Measurements from ENCODE around the gene NEDD4L.

The NEDD4L gene

GRCh38 chr18:58217052-58217451 is 173.0 kb downstream of the NEDD4L start:
- DNase-seq: no peak

- DNase-seq: no peak
These were observed 174.1 kb downstream of the NEDD4L start for GRCh38 chr18:58218117-58218516.

DNA sequence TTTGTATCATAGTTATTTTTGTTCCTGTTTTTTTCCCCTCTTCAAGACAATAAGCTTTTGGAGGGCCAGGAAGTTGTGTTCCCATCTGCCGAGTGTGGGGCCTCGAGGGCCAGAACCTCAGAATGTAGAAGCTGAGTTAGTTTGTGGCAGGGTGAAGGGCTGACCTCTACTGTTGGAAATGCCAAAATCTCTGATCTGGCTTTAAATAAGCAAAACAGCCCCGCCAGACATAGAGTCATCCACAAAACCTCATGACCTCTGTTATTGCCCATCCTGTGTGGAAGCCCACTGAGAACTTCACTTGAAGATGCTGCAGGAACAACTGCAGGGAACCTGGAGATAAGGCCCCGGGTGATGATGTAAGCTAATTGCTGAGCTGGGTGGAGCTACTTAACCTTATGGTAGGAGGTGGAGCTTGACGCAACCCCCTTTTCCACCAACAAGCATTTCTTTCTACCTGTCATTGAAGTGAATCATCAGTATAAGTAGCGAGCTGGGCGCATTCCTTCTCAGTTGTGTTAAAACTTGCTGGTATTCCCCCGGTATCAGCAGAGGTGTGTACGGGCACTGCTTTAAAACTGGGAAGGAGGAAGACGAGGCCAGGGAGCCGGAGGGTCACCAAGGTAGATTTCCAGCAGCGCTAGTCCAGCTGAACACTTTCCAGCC is 177.2 kb downstream of the NEDD4L start:
- DNase-seq: no peak

DNA sequence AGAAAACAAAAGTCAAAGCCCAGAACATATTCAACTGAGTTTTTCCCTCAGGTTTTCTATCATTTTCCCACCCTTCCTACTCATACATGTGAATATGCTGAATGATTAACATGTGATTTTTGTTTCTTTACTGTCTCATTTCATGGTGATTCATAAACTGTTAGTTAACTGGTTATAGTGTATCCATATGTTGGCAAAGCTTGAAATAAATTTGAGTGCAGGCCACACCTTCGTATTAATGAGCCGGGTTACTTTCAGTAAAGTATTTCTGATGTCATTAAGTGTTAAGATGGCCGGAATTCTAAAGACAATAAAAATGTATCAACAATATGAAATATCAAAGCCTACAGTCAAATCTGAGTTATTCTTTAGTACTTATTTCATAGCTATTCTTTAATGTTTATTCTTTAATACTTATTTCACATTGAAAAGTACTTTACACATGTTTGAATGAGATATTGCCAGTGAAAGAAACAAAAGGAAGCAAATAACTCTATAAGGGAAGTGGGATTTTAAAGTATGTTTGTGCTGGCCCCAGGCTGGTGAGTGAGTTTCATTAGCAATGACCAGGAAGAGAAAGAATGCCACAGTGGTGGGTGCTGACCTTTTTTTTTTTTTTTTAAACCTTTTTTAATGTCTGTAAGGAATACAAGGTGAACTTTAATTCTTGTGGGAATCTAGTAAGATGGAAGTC is 178.6 kb downstream of the NEDD4L start:
- no peak for DNase-seq

DNA sequence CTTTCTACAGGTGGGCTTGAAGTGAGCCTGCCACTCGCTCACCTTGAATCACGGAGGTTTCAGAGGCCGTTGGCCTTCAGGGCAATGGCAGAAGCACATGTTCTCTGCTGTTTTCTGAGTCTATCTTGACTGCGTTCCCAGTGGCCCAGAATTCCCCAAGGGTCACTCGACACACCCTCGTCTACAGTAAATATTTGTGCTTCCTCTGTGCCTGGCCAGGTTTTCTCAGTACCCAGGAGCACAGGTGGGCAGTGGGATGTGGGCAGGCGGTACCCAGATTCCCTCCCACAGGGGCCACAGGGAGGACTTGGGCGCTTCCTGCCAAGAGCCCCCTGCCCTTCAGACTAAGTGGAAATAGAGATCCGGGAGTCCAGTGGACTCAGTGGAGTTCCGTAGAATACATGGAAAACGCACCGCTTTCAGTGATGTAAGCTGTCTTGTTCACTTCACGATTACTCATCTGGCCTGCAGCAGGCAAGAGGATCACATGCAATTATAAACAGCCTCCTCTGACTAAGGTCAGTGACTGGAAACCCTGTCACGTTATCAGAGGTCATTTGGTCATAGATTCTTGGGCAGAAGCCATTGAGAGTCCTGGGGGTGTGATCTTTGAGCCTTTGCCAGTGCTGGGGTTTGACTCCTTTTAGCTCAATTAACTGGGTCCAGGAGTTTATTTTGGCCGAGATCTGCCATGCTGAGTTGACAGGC is 179.8 kb downstream of the NEDD4L start:
- DNase-seq: no peak

GRCh38 chr18:58224425-58224750 is 180.4 kb downstream of the NEDD4L start:
- DNase-seq: no peak

GRCh38 chr18:58225101-58225500 is 181.1 kb downstream of the NEDD4L start:
- DNase-seq: no peak

- DNase-seq: no peak
These were observed 182.4 kb downstream of the NEDD4L start for GRCh38 chr18:58226429-58226828.

GRCh38 chr18:58227361-58227930 is 183.4 kb downstream of the NEDD4L start:
- DNase-seq: no peak

- no peak for DNase-seq
These were observed 184.2 kb downstream of the NEDD4L start for GRCh38 chr18:58228176-58228575.

DNA sequence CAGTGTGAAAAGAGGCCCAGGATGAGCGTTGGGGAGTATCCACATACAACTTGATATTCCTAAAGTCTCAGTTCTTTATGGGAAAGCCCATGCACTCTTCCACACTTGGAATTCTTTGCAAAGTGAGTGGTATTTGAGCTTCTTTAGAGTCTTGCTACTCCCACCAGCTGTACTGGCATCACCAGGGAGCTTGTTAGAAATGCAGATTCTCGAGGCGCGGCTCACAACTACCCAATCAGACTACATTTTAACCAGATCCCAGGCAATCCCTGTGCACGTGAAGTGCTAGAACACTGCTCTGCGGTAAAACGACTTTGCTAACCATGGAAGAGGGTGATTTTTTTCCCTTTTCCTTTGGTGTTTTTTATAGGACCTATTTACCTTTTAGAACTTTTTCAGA is 184.7 kb downstream of the NEDD4L start:
- no peak for DNase-seq

DNA sequence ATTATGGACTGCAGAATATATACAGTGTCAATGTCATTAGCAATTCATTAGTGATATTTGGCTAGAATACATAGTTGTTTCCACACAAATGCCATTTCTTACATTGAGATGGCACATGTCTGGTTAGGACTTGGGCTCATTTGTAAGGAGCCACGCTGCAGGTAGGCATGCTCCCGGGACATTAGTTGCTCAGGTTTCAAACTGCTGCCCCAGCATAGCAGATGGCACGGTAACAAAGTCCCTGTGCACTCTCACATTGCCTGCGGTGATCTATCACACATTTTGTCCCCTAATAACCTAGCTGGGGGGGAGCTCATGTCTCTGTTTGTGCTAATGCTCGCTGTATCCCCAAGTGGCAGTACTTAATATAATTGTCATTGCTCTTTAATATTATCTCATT is 185.1 kb downstream of the NEDD4L start:
- DNase-seq: no peak

- no peak for DNase-seq
These were observed 186.6 kb downstream of the NEDD4L start for GRCh38 chr18:58230438-58231179.

- DNase-seq: no peak
These were observed 187.9 kb downstream of the NEDD4L start for GRCh38 chr18:58231930-58232329.

- no peak for DNase-seq
These were observed 188.6 kb downstream of the NEDD4L start for GRCh38 chr18:58232668-58233067.

GRCh38 chr18:58234359-58234741 is 190.3 kb downstream of the NEDD4L start:
- no peak for DNase-seq

GRCh38 chr18:58235001-58235436 is 191.0 kb downstream of the NEDD4L start:
- DNase-seq: no peak

- no peak for DNase-seq
These were observed 195.9 kb downstream of the NEDD4L start for GRCh38 chr18:58239879-58240278.

DNA sequence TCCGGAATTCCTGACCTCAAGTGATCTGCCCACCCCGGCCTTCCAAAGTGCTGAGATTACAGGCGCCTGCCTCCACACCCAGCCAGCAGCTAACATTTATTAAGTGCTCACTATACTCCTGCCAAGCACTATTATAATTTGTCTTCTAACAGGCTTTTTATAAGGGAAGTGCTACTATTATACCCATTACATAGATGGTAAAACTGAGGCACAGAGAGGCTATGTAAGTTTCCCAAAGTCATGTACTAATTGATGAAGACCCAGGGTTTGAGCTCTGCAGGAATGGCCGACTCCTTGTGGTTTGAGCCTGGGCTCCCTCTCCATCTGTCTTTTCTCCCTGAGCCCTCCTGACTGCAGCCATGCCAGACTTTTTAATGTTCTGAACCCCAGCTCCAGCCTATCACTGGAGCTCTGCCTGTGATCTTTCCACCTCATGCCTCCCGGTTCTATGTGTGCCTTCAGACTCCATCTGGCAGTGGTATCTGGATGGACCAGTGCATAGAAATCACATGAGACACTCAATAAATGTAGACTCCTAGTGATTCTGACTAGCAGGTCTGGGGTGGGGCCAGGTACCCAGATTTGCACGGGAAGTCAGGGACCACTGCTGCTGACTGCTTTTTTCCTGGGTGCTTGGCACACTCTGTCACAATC is 197.1 kb downstream of the NEDD4L start:
- DNase-seq: no peak

DNA sequence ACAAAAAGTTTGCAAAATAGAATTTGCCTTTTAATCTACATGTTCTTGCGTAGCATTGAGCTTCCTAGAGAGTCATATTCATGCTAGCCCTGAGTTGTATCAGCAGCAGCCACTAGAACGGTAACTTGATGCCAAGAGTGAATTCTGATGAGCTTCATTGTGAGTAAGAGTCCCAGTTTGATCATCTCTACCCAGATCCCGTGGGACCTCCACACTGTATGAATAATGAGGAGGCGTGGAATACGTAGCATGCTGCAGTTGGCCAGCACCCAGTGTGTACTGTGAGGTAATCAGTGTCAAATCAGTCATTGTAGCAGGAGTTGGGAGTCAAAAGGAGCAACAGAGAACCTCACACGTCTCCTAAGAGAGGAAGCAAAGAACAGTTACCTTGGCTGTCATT is 197.9 kb downstream of the NEDD4L start:
- no peak for DNase-seq

- DNase-seq: no peak
These were observed 198.4 kb downstream of the NEDD4L start for GRCh38 chr18:58242435-58242834.

- no peak for DNase-seq
These were observed 198.9 kb downstream of the NEDD4L start for GRCh38 chr18:58242968-58243367.

GRCh38 chr18:58243401-58243800 is 199.4 kb downstream of the NEDD4L start:
- DNase-seq: no peak
